ENCODE measurements around the gene KAZALD1. TPM values are rescaled to one million over a fixed set of nuclear protein-coding genes. Genes with fewer than 3 reads are reported as not detected.

The KAZALD1 gene
- total and polyA plus RNA-seq, 7 donors = 0.49 to 40.2 (median 3.9) TPM

DNA sequence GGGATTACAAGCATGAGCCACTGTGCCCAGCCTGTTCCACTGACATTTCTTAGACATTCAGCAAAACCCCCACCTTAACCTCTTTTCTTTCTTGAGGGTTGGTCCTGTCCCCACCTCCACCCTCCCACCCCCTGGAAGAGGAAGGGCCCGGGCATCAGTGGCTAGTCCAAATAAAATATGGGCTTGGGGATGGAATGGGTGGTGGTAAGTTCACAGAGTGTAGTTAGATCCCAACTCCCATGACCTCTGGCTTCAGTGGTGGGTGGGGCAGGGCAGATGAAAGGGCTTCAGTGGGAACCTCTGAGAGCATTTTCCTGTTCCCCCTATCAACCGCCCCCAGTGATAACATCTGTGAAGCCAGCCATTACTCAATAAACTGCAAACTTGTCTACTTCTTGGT, 20.9 kb upstream of the KAZALD1 start:
- Histone ChIP-seq H3K4me3 (no peak overlapping the region), H3K4me1 (peaks cover 0 to 19% (median 13%) of the 10 kb centered on the region in 4 donors), H3K27me3 (no peaks in the 10 kb centered on the region), H3K9me3 (no peaks in the 10 kb centered on the region), H3K27ac (no peak overlapping the region), H3K36me3 (peaks cover 14 to 43% (median 26%) of the 10 kb centered on the region in 4 donors)
- TF ChIP-seq, protein P1, sequence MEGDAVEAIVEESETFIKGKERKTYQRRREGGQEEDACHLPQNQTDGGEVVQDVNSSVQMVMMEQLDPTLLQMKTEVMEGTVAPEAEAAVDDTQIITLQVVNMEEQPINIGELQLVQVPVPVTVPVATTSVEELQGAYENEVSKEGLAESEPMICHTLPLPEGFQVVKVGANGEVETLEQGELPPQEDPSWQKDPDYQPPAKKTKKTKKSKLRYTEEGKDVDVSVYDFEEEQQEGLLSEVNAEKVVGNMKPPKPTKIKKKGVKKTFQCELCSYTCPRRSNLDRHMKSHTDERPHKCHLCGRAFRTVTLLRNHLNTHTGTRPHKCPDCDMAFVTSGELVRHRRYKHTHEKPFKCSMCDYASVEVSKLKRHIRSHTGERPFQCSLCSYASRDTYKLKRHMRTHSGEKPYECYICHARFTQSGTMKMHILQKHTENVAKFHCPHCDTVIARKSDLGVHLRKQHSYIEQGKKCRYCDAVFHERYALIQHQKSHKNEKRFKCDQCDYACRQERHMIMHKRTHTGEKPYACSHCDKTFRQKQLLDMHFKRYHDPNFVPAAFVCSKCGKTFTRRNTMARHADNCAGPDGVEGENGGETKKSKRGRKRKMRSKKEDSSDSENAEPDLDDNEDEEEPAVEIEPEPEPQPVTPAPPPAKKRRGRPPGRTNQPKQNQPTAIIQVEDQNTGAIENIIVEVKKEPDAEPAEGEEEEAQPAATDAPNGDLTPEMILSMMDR (IDR thresholded peaks at IDR 0.05) = no peak
- TF ChIP-seq POLR2AphosphoS5 (IDR thresholded peaks at IDR 0.05) = no peak
- no peak for TF ChIP-seq POLR2A (IDR thresholded peaks at IDR 0.05)
- TF ChIP-seq EP300 (IDR thresholded peaks at IDR 0.05) = no peak
- intact Hi-C loops (cut with DNase I) = loop anchor here (1.0 kb wide), 1 partner anchor 26 kb away; no protein-coding TSS in a partner anchor
- no peak for DNase-seq
- WGBS, 2 donors = 35 to 39% methylated on average over 2 of the region's 2 CpGs

DNA sequence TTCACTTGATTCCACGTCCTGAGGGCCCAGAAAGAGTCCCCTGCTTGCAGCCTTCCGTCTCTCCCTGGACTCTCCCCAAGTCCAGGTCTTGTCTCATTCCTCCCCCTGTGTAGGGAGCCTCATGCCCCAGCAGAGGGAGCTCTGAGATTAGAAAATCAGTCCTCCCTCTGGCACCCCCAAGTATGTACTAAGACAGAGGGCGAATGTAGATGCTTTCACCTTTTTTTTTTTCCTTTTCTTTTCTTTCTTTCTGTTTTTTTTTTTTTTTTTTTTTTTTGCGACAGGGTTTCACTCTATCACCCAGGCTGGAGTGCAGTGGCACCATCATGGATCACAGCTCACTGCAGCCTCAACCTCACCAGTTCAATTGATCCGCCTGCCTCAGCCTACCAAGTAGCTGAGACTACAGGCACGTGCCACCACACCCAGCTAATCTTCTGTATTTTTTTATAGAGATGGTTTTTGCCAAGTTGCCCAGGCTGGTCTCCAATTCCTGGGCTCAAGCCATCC, 20.5 kb upstream of the KAZALD1 start:
- Histone ChIP-seq H3K36me3 (peaks cover 9 to 39% (median 21%) of the 10 kb centered on the region in 4 donors), H3K9me3 (no peaks in the 10 kb centered on the region), H3K4me3 (no peak overlapping the region), H3K4me1 (peaks cover 0 to 19% (median 13%) of the 10 kb centered on the region in 4 donors), H3K27ac (peak overlapping the region in 3 of 4 donors; percentile 83 to 87 (median 86)), H3K27me3 (peaks cover 0 to 4% (median 0%) of the 10 kb centered on the region in 3 donors)
- peak; percentile 93 for DNase-seq
- 16 to 27% methylated on average over 6 of the region's 6 CpGs for WGBS, 2 donors
- intact Hi-C loops (cut with DNase I) = loop anchor here (1.0 kb wide), 1 partner anchor 26 kb away; no protein-coding TSS in a partner anchor
- TF ChIP-seq EP300 (IDR thresholded peaks at IDR 0.05) (no peak), POLR2AphosphoS5 (IDR thresholded peaks at IDR 0.05) (peak in 1 of 4 donors; percentile 27), POLR2A (IDR thresholded peaks at IDR 0.05) (no peak)
- TF ChIP-seq, protein P1 (IDR thresholded peaks at IDR 0.05) = peak; percentile 49 to 83 (median 76)

DNA sequence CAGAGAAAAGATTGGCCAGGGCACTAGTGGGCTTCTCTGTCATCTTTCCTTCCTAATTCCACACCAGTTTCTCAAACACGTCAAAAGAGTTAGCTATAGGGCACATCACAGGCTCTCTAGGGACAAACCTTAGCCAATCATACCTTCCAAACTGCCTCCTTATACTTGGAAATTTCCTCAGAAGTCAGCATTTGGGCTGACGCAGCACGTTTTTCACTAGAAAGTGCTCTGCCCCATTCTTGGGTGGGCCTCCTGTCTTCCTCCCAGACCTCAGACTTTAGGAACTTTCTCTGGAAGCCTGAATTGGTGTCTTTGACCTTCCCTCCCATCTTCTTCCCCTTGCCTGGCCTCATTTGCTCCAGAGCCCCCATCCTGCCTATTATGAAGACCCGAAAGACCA, 19.7 kb upstream of the KAZALD1 start:
- peaks cover 0 to 19% (median 13%) of the 10 kb centered on the region in 4 donors for H3K4me1 ChIP-seq
- peak overlapping the region; percentile 81 to 87 (median 84) for H3K27ac ChIP-seq
- H3K4me3 ChIP-seq = peak overlapping the region; percentile 34 to 56 (median 51)
- peaks cover 0 to 13% (median 7%) of the 10 kb centered on the region in 3 donors for H3K27me3 ChIP-seq
- TF ChIP-seq POLR2AphosphoS5 (IDR thresholded peaks at IDR 0.05) (no peak), EP300 (IDR thresholded peaks at IDR 0.05) (no peak), POLR2A (IDR thresholded peaks at IDR 0.05) (no peak)
- TF ChIP-seq, protein P1 (IDR thresholded peaks at IDR 0.05) = no peak
- DNase-seq = no peak
- peaks cover 1 to 31% (median 13%) of the 10 kb centered on the region in 4 donors for H3K36me3 ChIP-seq
- WGBS, 2 donors = 66 to 71% methylated on average over 4 of the region's 4 CpGs
- H3K9me3 ChIP-seq = no peaks in the 10 kb centered on the region
- intact Hi-C loops (cut with DNase I) = loop anchor here (2.0 kb wide), 1 partner anchor 19 kb away; the partner anchor contains the start of gene KAZALD1

DNA sequence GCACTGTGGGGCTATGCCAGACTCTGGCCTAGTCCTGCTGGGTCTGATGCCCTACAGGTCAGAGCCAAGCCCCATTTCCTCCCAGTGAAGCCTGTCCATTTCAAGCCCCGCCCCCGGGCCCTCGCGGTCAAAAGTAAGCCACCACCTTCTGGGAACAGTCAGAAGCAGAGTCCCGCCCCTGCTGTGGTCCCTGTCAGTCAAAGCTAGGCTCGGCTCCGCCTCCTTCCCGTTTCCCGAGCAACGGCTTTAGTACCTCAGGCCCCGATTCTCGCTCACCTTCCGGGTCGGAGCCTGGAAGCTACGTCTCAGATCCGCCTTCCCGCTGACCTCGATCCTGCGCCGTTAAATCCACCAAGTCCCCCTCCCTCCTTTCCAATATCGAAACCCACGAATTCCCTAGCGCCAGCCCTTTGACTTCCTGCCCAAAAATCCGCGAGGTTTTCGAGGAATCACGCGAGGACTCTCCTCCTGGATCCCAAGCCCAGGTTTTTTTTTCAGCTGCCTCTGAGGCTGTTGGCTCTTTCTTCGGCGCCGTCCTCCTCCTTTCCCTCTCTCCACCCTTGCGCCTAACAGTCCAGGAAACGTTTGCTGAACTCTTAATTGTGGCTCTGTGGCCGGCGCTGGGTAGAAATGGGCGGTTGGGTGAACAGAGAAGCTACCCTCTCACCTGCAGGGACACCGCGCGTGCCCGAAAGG, 19.0 kb upstream of the KAZALD1 start:
- TF ChIP-seq POLR2AphosphoS5 (IDR thresholded peaks at IDR 0.05) = peak; percentile 50 to 69 (median 66)
- no peak for TF ChIP-seq EP300 (IDR thresholded peaks at IDR 0.05)
- TF ChIP-seq, protein P1 (IDR thresholded peaks at IDR 0.05) = no peak
- TF ChIP-seq POLR2A (IDR thresholded peaks at IDR 0.05) = peak in 1 of 2 donors; percentile 35
- Histone ChIP-seq H3K27ac (peak overlapping the region; percentile 81 to 87 (median 84)), H3K4me3 (peak overlapping the region; percentile 34 to 56 (median 51)), H3K9me3 (no peaks in the 10 kb centered on the region), H3K36me3 (peaks cover 0 to 24% (median 6%) of the 10 kb centered on the region in 4 donors), H3K4me1 (peaks cover 0 to 19% (median 13%) of the 10 kb centered on the region in 4 donors), H3K27me3 (peaks cover 6 to 20% (median 14%) of the 10 kb centered on the region in 3 donors)
- WGBS, 2 donors = 2 to 4% methylated on average over 40 of the region's 40 CpGs
- peak; percentile 98 for DNase-seq
- intact Hi-C loops (cut with DNase I) = loop anchor here (2.0 kb wide), 1 partner anchor 18 kb away; the partner anchor contains the start of gene KAZALD1

Measured in sigmoid colon (tissue), 7 donors.